Prostate gland (tissue), 2 donors: ENCODE data around the gene MED8. TPM values are rescaled to one million over a fixed set of nuclear protein-coding genes. Genes with fewer than 3 reads are reported as not detected.
"Not testable (repeated sequence)": the region's sequence is repeated elsewhere in the genome, so short reads cannot be mapped to it uniquely, and the experiment has no call there.

Experiments used
- DNase-seq: peaks from one replicate; pipeline ENCODE4 v3.0.0-alpha.2; 2019; ENCODE audit warnings: low spot score
- H3K27ac ChIP-seq, 2 donors: fragments of 200-600 bp; sonication (generic); 2 replicates each; pipeline ENCODE4 v1.5.1; 2017 to 2019
- H3K27me3 ChIP-seq: fragments of 200-600 bp; sonication (generic); replicated peaks from 2 replicates; pipeline ENCODE4 v1.5.1; 2019; ENCODE audit not compliant: insufficient read depth
- H3K36me3 ChIP-seq, 2 donors: fragments of 200-600 bp; sonication (generic); 1 replicate in 1 of 2; 2 replicates in 1 of 2; pipeline versions ENCODE4 v1.5.1 to v1.8.1; 2017 to 2019
- H3K4me1 ChIP-seq: fragments of 200-600 bp; sonication (generic); replicated peaks from 2 replicates; pipeline ENCODE4 v1.5.1; 2019
- H3K4me3 ChIP-seq, 2 donors: fragments of 200-600 bp; sonication (generic); 2 replicates each; pipeline ENCODE4 v1.5.1; 2017 to 2019
- H3K9me3 ChIP-seq: fragments of 200-600 bp; sonication (generic); 2 replicates; pipeline ENCODE4 v1.5.1; 2017
- CTCF ChIP-seq, 4 experiments: fragments of 200-600 bp in 2 of 4; fragments of 450-650 bp in 2 of 4; sonication (generic) in 2 of 4; IDR thresholded peaks; 1 replicate in 3 of 4; 2 replicates in 1 of 4; pipeline ENCODE4 v1.5.1; 2016 to 2019; ENCODE audit warnings: antibody characterized with exemption in 4 of 4, mild to moderate bottlenecking in 2 of 4, moderate library complexity in 2 of 4
- POLR2A ChIP-seq: fragments of 450-650 bp; IDR thresholded peaks from one replicate; pipeline ENCODE4 v1.6.1; 2016; ENCODE audit warnings: antibody characterized with exemption, mild to moderate bottlenecking
- POLR2AphosphoS5 ChIP-seq: sonication (generic); formaldehyde crosslinking; IDR thresholded peaks from one replicate; pipeline ENCODE4 v1.6.1; 2017; ENCODE audit warnings: antibody characterized with exemption
- WGBS: methylation state at CpG from one replicate; pipeline ENCODE4 v1.1.5; 2018; 5-methylcytosine and 5-hydroxymethylcytosine counted together
- intact Hi-C: fragments of 100-400 bp; cut with DNase I; formaldehyde crosslinking; loops from one replicate; pipeline ENCODE4 v1.14.2; 2022
- total RNA-seq, 2 donors: library from RNA; depleted of rRNA; stranded (reverse); fragments of >200 nt; gene quantifications; one replicate each; pipeline ENCODE4 v1.1.0, GENCODE V29; 2016

Gene MED8
- total RNA-seq, 2 donors from 2014 or later = 36.9 to 43.2 TPM

- no peaks in the 10 kb centered on the region for H3K9me3 ChIP-seq
- no peak overlapping the region for H3K27ac ChIP-seq
- no peak for TF ChIP-seq CTCF (IDR thresholded peaks at IDR 0.05)
- no peak for TF ChIP-seq POLR2A
- no peak for TF ChIP-seq POLR2AphosphoS5
- intact Hi-C loops = no loop called here
- H3K4me3 ChIP-seq = no peak overlapping the region
- H3K36me3 ChIP-seq = peaks cover 0 to 5% of the 10 kb centered on the region in 2 donors
- no peaks in the 10 kb centered on the region for H3K27me3 ChIP-seq
- WGBS = 91% methylated on average over 2 of the region's 2 CpGs
- no peak for DNase-seq
- peaks cover 6% of the 10 kb centered on the region for H3K4me1 ChIP-seq
Observed at GRCh38 chr1:43405876-43406234, 16.3 kb upstream of the MED8 start.

- Histone ChIP-seq H3K4me3 (no peak overlapping the region), H3K4me1 (peaks cover 6% of the 10 kb centered on the region), H3K27me3 (no peaks in the 10 kb centered on the region), H3K27ac (no peak overlapping the region), H3K36me3 (peaks cover 0 to 5% of the 10 kb centered on the region in 2 donors), H3K9me3 (no peaks in the 10 kb centered on the region)
- intact Hi-C loops = no loop called here
- TF ChIP-seq POLR2AphosphoS5 (no peak), POLR2A (no peak), CTCF (IDR thresholded peaks at IDR 0.05) (no peak)
- DNase-seq = no peak
- WGBS = 88% methylated on average over 6 of the region's 6 CpGs
Observed at GRCh38 chr1:43405219-43405875, 15.7 kb upstream of the MED8 start.

GRCh38 chr1:43404353-43404752 lies 14.8 kb upstream of the MED8 start:
- intact Hi-C loops = no loop called here
- 97% methylated on average over 6 of the region's 6 CpGs for WGBS

GRCh38 chr1:43402089-43402865 lies 12.7 kb upstream of the MED8 start:
- H3K36me3 ChIP-seq = peaks cover 0 to 5% of the 10 kb centered on the region in 2 donors
- H3K9me3 ChIP-seq = no peaks in the 10 kb centered on the region
- intact Hi-C loops = no loop called here
- peak; percentile 20 for DNase-seq
- H3K27ac ChIP-seq = peak overlapping the region in 1 of 2 donors; percentile 13
- peaks cover 6% of the 10 kb centered on the region for H3K4me1 ChIP-seq
- WGBS = 46% methylated on average over 6 of the region's 6 CpGs
- no peaks in the 10 kb centered on the region for H3K27me3 ChIP-seq
- no peak for TF ChIP-seq POLR2A
- peak; percentile 47 for TF ChIP-seq POLR2AphosphoS5
- no peak for TF ChIP-seq CTCF (IDR thresholded peaks at IDR 0.05)
- H3K4me3 ChIP-seq = no peak overlapping the region

More at GRCh38 chr1:43404353-43404752, 14.8 kb upstream of the MED8 start:
- no peaks in the 10 kb centered on the region for H3K9me3 ChIP-seq
- no peak for TF ChIP-seq POLR2A
- TF ChIP-seq CTCF (IDR thresholded peaks at IDR 0.05) = no peak
- H3K4me3 ChIP-seq = no peak overlapping the region
- H3K4me1 ChIP-seq = peaks cover 6% of the 10 kb centered on the region
- H3K36me3 ChIP-seq = peaks cover 0 to 5% of the 10 kb centered on the region in 2 donors
- H3K27me3 ChIP-seq = no peaks in the 10 kb centered on the region
- no peak for DNase-seq
- no peak overlapping the region for H3K27ac ChIP-seq

- H3K27ac ChIP-seq, intact Hi-C loops, H3K27me3 ChIP-seq, H3K36me3 ChIP-seq, H3K9me3 ChIP-seq, DNase-seq, H3K4me3 ChIP-seq: not testable (repeated sequence)
- 96% methylated on average over 9 of the region's 9 CpGs for WGBS
- H3K4me1 ChIP-seq = peaks cover 15% of the 10 kb centered on the region
Observed at GRCh38 chr1:43400441-43400840, 10.8 kb upstream of the MED8 start.
